Esophagus squamous epithelium (tissue), 4 donors: ENCODE data around the gene TRAPPC4.
"Not testable (repeated sequence)": the region's sequence is repeated elsewhere in the genome, so short reads cannot be mapped to it uniquely, and the experiment has no call there.

Experiments
- POLR2A ChIP-seq, 4 donors: fragments of 450-650 bp; IDR thresholded peaks; one replicate each; pipeline ENCODE4 v1.6.1; 2017; ENCODE audit warnings: antibody characterized with exemption in 4 of 4, mild to moderate bottlenecking in 4 of 4, moderate library complexity in 3 of 4
- TF ChIP-seq, protein P1 (sequence below), 6 experiments: fragments of 450-650 bp in 4 of 6; fragments of 200-600 bp in 2 of 6; sonication (generic) in 2 of 6; IDR thresholded peaks; one replicate each; pipeline ENCODE4 v1.5.1; 2016 to 2019; ENCODE audit warnings: antibody characterized with exemption in 6 of 6, mild to moderate bottlenecking in 4 of 6, moderate library complexity in 4 of 6

DNA sequence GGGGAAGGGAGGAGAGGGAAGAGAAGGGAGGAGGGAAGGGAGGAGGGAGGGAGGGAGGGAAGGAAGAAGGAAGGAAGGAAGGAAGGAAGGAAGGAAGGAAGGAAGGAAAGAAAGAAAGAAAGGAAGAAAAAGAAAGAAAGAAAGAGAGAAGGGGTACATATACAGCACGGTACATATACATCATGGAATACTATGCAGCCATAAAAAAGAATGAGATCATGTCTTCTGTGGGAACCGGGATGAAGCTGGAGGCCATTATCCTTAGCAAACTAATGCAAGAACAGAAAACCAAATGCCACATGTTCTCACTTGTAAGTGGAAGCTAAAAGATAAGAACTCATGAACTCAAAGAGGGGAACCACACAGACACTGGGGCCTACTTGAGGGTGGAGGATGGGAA is 49.1 kb upstream of the TRAPPC4 start:
- TF ChIP-seq, protein P1, sequence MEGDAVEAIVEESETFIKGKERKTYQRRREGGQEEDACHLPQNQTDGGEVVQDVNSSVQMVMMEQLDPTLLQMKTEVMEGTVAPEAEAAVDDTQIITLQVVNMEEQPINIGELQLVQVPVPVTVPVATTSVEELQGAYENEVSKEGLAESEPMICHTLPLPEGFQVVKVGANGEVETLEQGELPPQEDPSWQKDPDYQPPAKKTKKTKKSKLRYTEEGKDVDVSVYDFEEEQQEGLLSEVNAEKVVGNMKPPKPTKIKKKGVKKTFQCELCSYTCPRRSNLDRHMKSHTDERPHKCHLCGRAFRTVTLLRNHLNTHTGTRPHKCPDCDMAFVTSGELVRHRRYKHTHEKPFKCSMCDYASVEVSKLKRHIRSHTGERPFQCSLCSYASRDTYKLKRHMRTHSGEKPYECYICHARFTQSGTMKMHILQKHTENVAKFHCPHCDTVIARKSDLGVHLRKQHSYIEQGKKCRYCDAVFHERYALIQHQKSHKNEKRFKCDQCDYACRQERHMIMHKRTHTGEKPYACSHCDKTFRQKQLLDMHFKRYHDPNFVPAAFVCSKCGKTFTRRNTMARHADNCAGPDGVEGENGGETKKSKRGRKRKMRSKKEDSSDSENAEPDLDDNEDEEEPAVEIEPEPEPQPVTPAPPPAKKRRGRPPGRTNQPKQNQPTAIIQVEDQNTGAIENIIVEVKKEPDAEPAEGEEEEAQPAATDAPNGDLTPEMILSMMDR (IDR thresholded peaks at IDR 0.05), result not testable (repeated sequence)
- not testable (repeated sequence) for TF ChIP-seq POLR2A (IDR thresholded peaks at IDR 0.05)
